Spinal cord (tissue), 10 donors: ENCODE results near the gene PTPRCAP. TPM values are rescaled to one million over a fixed set of nuclear protein-coding genes. Genes with fewer than 3 reads are reported as not detected.
A peak's percentile ranks its signal among the peaks of the same experiment; 100 is the strongest.

Source experiments
- DNase-seq, 6 donors: peaks; one replicate each; pipeline versions ENCODE4 v3.0.0 to v3.0.0-alpha.2; 2013 to 2015; ENCODE audit warnings: low spot score in 6 of 6, low read depth in 4 of 6
- H3K27ac ChIP-seq: one replicate; pipeline ENCODE4 v1.5.1; 2013; ENCODE audit warnings: low read depth, low read length, control low read depth
- H3K27me3 ChIP-seq: one replicate; pipeline ENCODE4 v1.6.1; 2013; ENCODE audit warnings: low read length; ENCODE audit not compliant: control insufficient read depth, insufficient read depth
- H3K36me3 ChIP-seq: one replicate; pipeline ENCODE4 v1.6.1; 2013; ENCODE audit warnings: low read length; ENCODE audit not compliant: control insufficient read depth, insufficient read depth
- H3K4me1 ChIP-seq: one replicate; pipeline ENCODE4 v1.6.1; 2013; ENCODE audit warnings: low read length; ENCODE audit not compliant: control insufficient read depth, insufficient read depth
- H3K4me3 ChIP-seq: one replicate; pipeline ENCODE4 v1.5.1; 2013; ENCODE audit warnings: low read depth, low read length, control low read depth
- H3K9me3 ChIP-seq: one replicate; pipeline ENCODE4 v1.6.1; 2013; ENCODE audit warnings: low read length; ENCODE audit not compliant: control insufficient read depth, insufficient read depth
- WGBS: methylation state at CpG from one replicate; pipeline ENCODE4 v1.1.5; 2013; ENCODE audit warnings: missing lambda C conversion rate; ENCODE audit not compliant: insufficient coverage; 5-methylcytosine and 5-hydroxymethylcytosine counted together
- polyA plus RNA-seq, 2 donors: library from polyadenylated mRNA; unstranded; fragments of 120-200 nt; gene quantifications; one replicate each; pipeline ENCODE4 v1.2.1, GENCODE V29; 2013; ENCODE audit not compliant: insufficient read length in 2 of 2
- total RNA-seq, 2 donors: library from RNA; depleted of rRNA in 1 of 2; stranded (reverse); fragments of 120-200 nt in 1 of 2; fragments of >200 nt in 1 of 2; gene quantifications; one replicate each; pipeline versions ENCODE4 v1.2.3 to v1.2.4, GENCODE V29; 2013 to 2014
- donor health status: healthy.

The PTPRCAP gene
- total and polyA plus RNA-seq, 4 donors: 0.40 to 3.0 (median 1.7) TPM

GRCh38 chr11:67398661-67399563 lies 38.6 kb downstream of the PTPRCAP start:
- no peak overlapping the region for H3K4me3 ChIP-seq

GRCh38 chr11:67397986-67398660 lies 39.4 kb downstream of the PTPRCAP start:
- no peaks in the 10 kb centered on the region for H3K9me3 ChIP-seq
- peaks cover 71% of the 10 kb centered on the region for H3K36me3 ChIP-seq
- no peak overlapping the region for H3K4me3 ChIP-seq
- H3K27ac ChIP-seq: no peak overlapping the region
- no peaks in the 10 kb centered on the region for H3K27me3 ChIP-seq
- H3K4me1 ChIP-seq: peaks cover 48% of the 10 kb centered on the region
- WGBS: 82% methylated on average over 20 of the region's 24 CpGs
- DNase-seq: no peak

More at GRCh38 chr11:67398661-67399563, 38.6 kb downstream of the PTPRCAP start:
- Histone ChIP-seq H3K9me3 (no peaks in the 10 kb centered on the region), H3K27ac (no peak overlapping the region), H3K36me3 (peaks cover 63% of the 10 kb centered on the region), H3K4me1 (peaks cover 51% of the 10 kb centered on the region), H3K27me3 (no peaks in the 10 kb centered on the region)
- WGBS: 86% methylated on average over 27 of the region's 31 CpGs
- DNase-seq: no peak

- H3K36me3 ChIP-seq: peaks cover 74% of the 10 kb centered on the region
- peaks cover 49% of the 10 kb centered on the region for H3K4me1 ChIP-seq
- 91% methylated on average over 6 of the region's 6 CpGs for WGBS
Measured at GRCh38 chr11:67397536-67397935, 39.9 kb downstream of the PTPRCAP start.

GRCh38 chr11:67396587-67397389 lies 40.7 kb downstream of the PTPRCAP start:
- H3K4me1 ChIP-seq: peaks cover 47% of the 10 kb centered on the region

More at GRCh38 chr11:67397536-67397935, 39.9 kb downstream of the PTPRCAP start:
- H3K4me3 ChIP-seq: no peak overlapping the region
- H3K27me3 ChIP-seq: no peaks in the 10 kb centered on the region
- DNase-seq: no peak
- H3K27ac ChIP-seq: no peak overlapping the region
- H3K9me3 ChIP-seq: no peaks in the 10 kb centered on the region

GRCh38 chr11:67396259-67396581 lies 41.3 kb downstream of the PTPRCAP start:
- Histone ChIP-seq H3K4me3 (no peak overlapping the region), H3K27me3 (no peaks in the 10 kb centered on the region), H3K4me1 (peaks cover 51% of the 10 kb centered on the region), H3K36me3 (peaks cover 76% of the 10 kb centered on the region), H3K9me3 (no peaks in the 10 kb centered on the region), H3K27ac (no peak overlapping the region)
- no peak for DNase-seq
- WGBS: 87% methylated on average over 7 of the region's 7 CpGs

More at GRCh38 chr11:67396587-67397389, 40.7 kb downstream of the PTPRCAP start:
- no peak overlapping the region for H3K4me3 ChIP-seq
- no peak for DNase-seq
- no peaks in the 10 kb centered on the region for H3K9me3 ChIP-seq
- peaks cover 76% of the 10 kb centered on the region for H3K36me3 ChIP-seq
- WGBS: 47% methylated on average over 8 of the region's 13 CpGs
- H3K27me3 ChIP-seq: no peaks in the 10 kb centered on the region
- no peak overlapping the region for H3K27ac ChIP-seq

GRCh38 chr11:67395555-67396258 lies 41.8 kb downstream of the PTPRCAP start:
- H3K4me1 ChIP-seq: peaks cover 51% of the 10 kb centered on the region
- DNase-seq: no peak
- no peak overlapping the region for H3K4me3 ChIP-seq
- H3K27me3 ChIP-seq: no peaks in the 10 kb centered on the region
- H3K36me3 ChIP-seq: peaks cover 74% of the 10 kb centered on the region
- WGBS: 93% methylated on average over 18 of the region's 19 CpGs
- no peaks in the 10 kb centered on the region for H3K9me3 ChIP-seq
- no peak overlapping the region for H3K27ac ChIP-seq

GRCh38 chr11:67393990-67394389 lies 43.5 kb downstream of the PTPRCAP start:
- H3K4me3 ChIP-seq: no peak overlapping the region
- H3K27me3 ChIP-seq: no peaks in the 10 kb centered on the region
- H3K9me3 ChIP-seq: no peaks in the 10 kb centered on the region
- DNase-seq: no peak
- peaks cover 37% of the 10 kb centered on the region for H3K4me1 ChIP-seq
- WGBS: 93% methylated on average over 5 of the region's 5 CpGs
- no peak overlapping the region for H3K27ac ChIP-seq
- peaks cover 59% of the 10 kb centered on the region for H3K36me3 ChIP-seq

GRCh38 chr11:67393437-67393836 lies 44.0 kb downstream of the PTPRCAP start:
- H3K27ac ChIP-seq: no peak overlapping the region
- H3K4me1 ChIP-seq: peaks cover 33% of the 10 kb centered on the region
- H3K36me3 ChIP-seq: peaks cover 58% of the 10 kb centered on the region
- no peaks in the 10 kb centered on the region for H3K27me3 ChIP-seq
- no peak for DNase-seq
- 93% methylated on average over 16 of the region's 18 CpGs for WGBS
- H3K9me3 ChIP-seq: no peaks in the 10 kb centered on the region
- H3K4me3 ChIP-seq: no peak overlapping the region

GRCh38 chr11:67392183-67392715 lies 45.2 kb downstream of the PTPRCAP start:
- Histone ChIP-seq H3K4me1 (peaks cover 28% of the 10 kb centered on the region), H3K36me3 (peaks cover 46% of the 10 kb centered on the region), H3K9me3 (no peaks in the 10 kb centered on the region), H3K4me3 (peak overlapping the region; percentile 63), H3K27ac (no peak overlapping the region), H3K27me3 (no peaks in the 10 kb centered on the region)
- 6% methylated on average over 31 of the region's 31 CpGs for WGBS
- DNase-seq: no peak
